ENCODE measurements around the gene CCDC197. TPM values are rescaled to one million over a fixed set of nuclear protein-coding genes. Genes with fewer than 3 reads are reported as not detected.

The CCDC197 gene
- total RNA-seq, 1 donor from 2014 or later, result not detected

- no peak for DNase-seq (ENCODE audit: extremely low spot score, unreplicated experiment)
- TF ChIP-seq, protein P1, sequence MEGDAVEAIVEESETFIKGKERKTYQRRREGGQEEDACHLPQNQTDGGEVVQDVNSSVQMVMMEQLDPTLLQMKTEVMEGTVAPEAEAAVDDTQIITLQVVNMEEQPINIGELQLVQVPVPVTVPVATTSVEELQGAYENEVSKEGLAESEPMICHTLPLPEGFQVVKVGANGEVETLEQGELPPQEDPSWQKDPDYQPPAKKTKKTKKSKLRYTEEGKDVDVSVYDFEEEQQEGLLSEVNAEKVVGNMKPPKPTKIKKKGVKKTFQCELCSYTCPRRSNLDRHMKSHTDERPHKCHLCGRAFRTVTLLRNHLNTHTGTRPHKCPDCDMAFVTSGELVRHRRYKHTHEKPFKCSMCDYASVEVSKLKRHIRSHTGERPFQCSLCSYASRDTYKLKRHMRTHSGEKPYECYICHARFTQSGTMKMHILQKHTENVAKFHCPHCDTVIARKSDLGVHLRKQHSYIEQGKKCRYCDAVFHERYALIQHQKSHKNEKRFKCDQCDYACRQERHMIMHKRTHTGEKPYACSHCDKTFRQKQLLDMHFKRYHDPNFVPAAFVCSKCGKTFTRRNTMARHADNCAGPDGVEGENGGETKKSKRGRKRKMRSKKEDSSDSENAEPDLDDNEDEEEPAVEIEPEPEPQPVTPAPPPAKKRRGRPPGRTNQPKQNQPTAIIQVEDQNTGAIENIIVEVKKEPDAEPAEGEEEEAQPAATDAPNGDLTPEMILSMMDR (conservative IDR thresholded peaks at IDR 0.05), result no peak
- Mint-ChIP-seq H3K9me3 (no peaks in the 10 kb centered on the region), H3K36me3 (no peaks in the 10 kb centered on the region), H3K27ac (no peak overlapping the region), H3K4me1 (ENCODE audit: unreplicated experiment) (peaks cover 8% of the 10 kb centered on the region), H3K27me3 (peaks cover 18% of the 10 kb centered on the region), H3K4me3 (no peak overlapping the region)
Observed at GRCh38 chr14:93975791-93976476, 21.2 kb upstream of the CCDC197 start.

DNA sequence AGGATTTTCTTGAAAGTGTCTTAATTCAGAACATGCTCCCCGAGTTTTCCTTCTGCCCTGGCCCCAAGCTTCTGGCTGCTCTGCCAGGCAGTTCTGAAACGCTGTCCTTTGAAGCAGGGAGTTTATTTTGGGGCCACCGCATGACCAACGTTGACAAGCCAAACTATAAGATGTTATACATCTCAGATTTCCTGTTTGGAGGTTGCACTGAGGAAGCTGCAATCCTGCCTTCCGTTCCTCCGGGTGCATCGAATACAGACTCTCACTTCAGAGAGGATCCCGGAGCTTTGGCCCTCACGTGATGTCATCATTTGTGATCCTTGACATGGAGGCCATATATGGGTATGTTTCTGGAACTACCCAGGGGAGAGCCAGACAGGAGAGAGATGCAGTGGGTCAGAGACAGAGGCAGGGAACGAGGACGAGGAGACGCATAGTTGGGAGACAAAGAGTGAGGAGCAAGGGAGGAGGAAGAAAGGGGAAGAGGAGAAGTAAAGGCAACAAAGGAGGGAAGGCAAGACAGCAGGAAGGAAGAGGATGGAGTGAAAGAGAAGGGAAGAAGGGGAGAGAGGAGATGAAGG lies 20.5 kb upstream of the CCDC197 start, which contains the start of gene ASB2:
Gene ASB2 (minus strand): TSS at position 94 of the 581 bp plus-strand sequence. CDS start 12,031 bp downstream, outside the sequence.
- Mint-ChIP-seq H3K4me1 (ENCODE audit: unreplicated experiment) (peaks cover 8% of the 10 kb centered on the region), H3K36me3 (no peaks in the 10 kb centered on the region), H3K4me3 (no peak within 1 kb of the TSS), H3K9me3 (no peaks in the 10 kb centered on the region), H3K27ac (no peak within 1 kb of the TSS), H3K27me3 (peaks cover 13% of the 10 kb centered on the region)
- TF ChIP-seq, protein P1 (conservative IDR thresholded peaks at IDR 0.05), result no peak
- DNase-seq (ENCODE audit: extremely low spot score, unreplicated experiment), result no peak

DNA sequence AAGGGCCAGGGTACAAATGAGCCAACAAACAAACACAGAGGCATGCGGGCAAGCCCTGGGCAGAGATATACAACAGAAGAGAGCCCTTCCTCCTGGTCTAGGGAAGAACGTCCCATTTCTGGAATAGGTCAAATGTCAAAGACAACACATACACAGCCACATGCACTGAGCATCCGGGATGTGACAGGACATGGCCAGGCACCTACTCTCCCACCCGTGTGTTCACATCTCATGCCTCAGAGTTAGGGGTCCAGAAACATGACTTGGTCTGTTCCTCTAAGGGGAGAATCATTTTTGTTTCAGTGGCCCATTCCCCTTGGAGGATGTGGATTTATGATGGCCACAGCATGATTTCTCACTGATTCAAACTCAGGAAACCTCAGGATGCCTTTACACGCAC lies 19.9 kb upstream of the CCDC197 start:
- Mint-ChIP-seq H3K9me3 (no peaks in the 10 kb centered on the region), H3K27me3 (peaks cover 12% of the 10 kb centered on the region), H3K36me3 (no peaks in the 10 kb centered on the region), H3K4me3 (no peak overlapping the region), H3K27ac (no peak overlapping the region), H3K4me1 (ENCODE audit: unreplicated experiment) (peaks cover 8% of the 10 kb centered on the region)
- no peak for DNase-seq (ENCODE audit: extremely low spot score, unreplicated experiment)
- TF ChIP-seq, protein P1 (conservative IDR thresholded peaks at IDR 0.05), result no peak

DNA sequence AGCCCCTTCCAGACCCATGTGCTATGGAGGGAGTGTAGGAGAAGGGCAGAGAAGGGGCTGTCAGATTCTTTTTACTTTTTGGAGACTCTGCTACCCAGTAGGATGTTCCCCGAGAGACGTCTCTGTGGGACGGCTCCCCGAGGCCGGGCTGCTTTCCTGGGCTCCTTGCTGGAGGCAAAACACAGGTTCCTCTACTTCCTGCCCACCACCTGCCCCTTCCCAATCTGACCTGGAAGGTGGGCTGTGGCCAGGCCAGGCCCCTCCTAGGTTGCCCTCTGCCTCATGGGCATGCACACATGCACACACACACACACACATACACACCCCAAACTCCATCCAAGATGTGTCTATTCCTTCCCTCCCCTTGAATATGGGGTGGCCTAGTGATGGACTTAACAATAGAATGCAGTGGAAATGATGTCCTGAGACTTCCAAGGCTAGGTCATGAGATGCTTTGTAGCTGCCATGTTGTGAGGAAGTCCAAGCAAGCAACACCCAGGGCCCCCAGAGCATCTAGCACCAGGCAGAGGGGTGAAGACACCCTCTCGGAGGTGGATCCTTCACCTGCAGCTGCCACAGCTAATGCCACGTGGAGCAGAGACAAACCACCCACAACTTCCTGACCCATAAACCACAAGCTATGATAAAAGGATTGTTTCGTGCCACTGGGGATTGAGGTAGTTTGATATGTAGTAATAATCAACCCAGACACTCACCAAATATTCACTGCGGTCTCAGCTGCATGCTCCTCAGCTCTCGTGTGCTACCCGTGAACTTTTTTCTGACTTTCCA lies 19.1 kb upstream of the CCDC197 start:
- H3K4me1 Mint-ChIP-seq (ENCODE audit: unreplicated experiment), result peaks cover 8% of the 10 kb centered on the region
- no peaks in the 10 kb centered on the region for H3K36me3 Mint-ChIP-seq
- no peaks in the 10 kb centered on the region for H3K9me3 Mint-ChIP-seq
- H3K4me3 Mint-ChIP-seq, result no peak overlapping the region
- no peak overlapping the region for H3K27ac Mint-ChIP-seq
- DNase-seq (ENCODE audit: extremely low spot score, unreplicated experiment), result no peak
- H3K27me3 Mint-ChIP-seq, result peaks cover 10% of the 10 kb centered on the region
- TF ChIP-seq, protein P1 (conservative IDR thresholded peaks at IDR 0.05), result no peak

DNA sequence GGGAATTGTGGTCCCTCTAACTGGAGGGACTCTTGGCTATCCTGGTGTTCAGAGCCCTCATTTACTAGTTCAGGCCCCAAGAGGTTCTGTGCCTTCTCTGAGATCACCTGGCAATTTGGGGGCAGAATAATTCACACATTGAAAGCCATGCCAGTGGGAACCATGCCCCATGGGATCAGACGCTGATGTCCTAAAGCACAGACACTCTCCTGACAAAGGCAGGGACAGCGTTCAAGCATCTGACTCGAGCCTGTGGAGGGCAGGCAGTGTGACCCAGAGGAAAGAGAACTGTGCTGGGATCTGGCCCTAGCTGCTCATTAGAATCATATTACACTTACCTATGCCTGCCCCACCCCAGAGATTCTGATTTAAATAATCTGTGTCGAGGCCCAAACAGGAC lies 18.4 kb upstream of the CCDC197 start:
- H3K27ac Mint-ChIP-seq, result no peak overlapping the region
- no peaks in the 10 kb centered on the region for H3K9me3 Mint-ChIP-seq
- TF ChIP-seq, protein P1 (conservative IDR thresholded peaks at IDR 0.05), result no peak

More for the DNA sequence above, 18.4 kb upstream of the CCDC197 start:
- Mint-ChIP-seq H3K27me3 (peaks cover 10% of the 10 kb centered on the region), H3K36me3 (no peaks in the 10 kb centered on the region), H3K4me1 (ENCODE audit: unreplicated experiment) (peaks cover 8% of the 10 kb centered on the region), H3K4me3 (no peak overlapping the region)
- no peak for DNase-seq (ENCODE audit: extremely low spot score, unreplicated experiment)
